Neural progenitor cell (in vitro differentiated cells): ENCODE data around the gene TAS2R16. TPM values are rescaled to one million over a fixed set of nuclear protein-coding genes. Genes with fewer than 3 reads are reported as not detected.
"Not testable (repeated sequence)": the region's sequence is repeated elsewhere in the genome, so short reads cannot be mapped to it uniquely, and the experiment has no call there.

Experiments
- DNase-seq: peaks from one replicate; pipeline ENCODE4 v3.0.0-alpha.2; 2016; ENCODE audit warnings: low spot score
- H2AFZ ChIP-seq: fragments of 200-600 bp; sonication (generic); replicated peaks from 2 replicates; pipeline ENCODE4 v1.6.1; 2016; ENCODE audit warnings: antibody characterized with exemption
- H3F3A ChIP-seq: fragments of 200-600 bp; sonication (generic); 2 replicates; pipeline ENCODE4 v1.6.1; 2016; ENCODE audit warnings: antibody characterized with exemption, low read depth
- H3K27ac ChIP-seq: fragments of 200-600 bp; sonication (generic); 2 replicates; pipeline ENCODE4 v1.5.1; 2016; ENCODE audit warnings: mild to moderate bottlenecking
- H3K27me3 ChIP-seq: fragments of 200-600 bp; sonication (generic); 2 replicates; pipeline ENCODE4 v1.6.1; 2016; ENCODE audit warnings: mild to moderate bottlenecking, moderate library complexity
- H3K36me3 ChIP-seq: fragments of 200-600 bp; sonication (generic); 2 replicates; pipeline ENCODE4 v1.5.1; 2016
- H3K4me1 ChIP-seq: fragments of 200-600 bp; sonication (generic); 2 replicates; pipeline ENCODE4 v1.6.1; 2016; ENCODE audit warnings: mixed run types
- H3K4me2 ChIP-seq: fragments of 200-600 bp; sonication (generic); 2 replicates; pipeline ENCODE4 v1.6.1; 2016
- H3K4me3 ChIP-seq: fragments of 200-600 bp; sonication (generic); 2 replicates; pipeline ENCODE4 v1.5.1; 2016
- H3K79me2 ChIP-seq: fragments of 200-600 bp; sonication (generic); 2 replicates; pipeline ENCODE4 v1.6.1; 2016; ENCODE audit warnings: low read depth
- H3K9ac ChIP-seq: fragments of 200-600 bp; sonication (generic); 2 replicates; pipeline ENCODE4 v1.6.1; 2016
- H3K9me3 ChIP-seq: fragments of 200-600 bp; sonication (generic); 2 replicates; pipeline ENCODE4 v1.5.1; 2016; ENCODE audit warnings: low read depth
- H4K20me1 ChIP-seq: fragments of 200-600 bp; sonication (generic); 2 replicates; pipeline ENCODE4 v1.6.1; 2016; ENCODE audit warnings: low read depth
- H3K27ac Mint-ChIP-seq: 3 replicates; pipeline ENCODE4 v1.8.0; 2021; ENCODE audit warnings: mixed read lengths
- H3K27me3 Mint-ChIP-seq: 2 replicates; pipeline ENCODE4 v1.8.0; 2022; ENCODE audit warnings: low read depth, mild to moderate bottlenecking, inconsistent platforms, moderate library complexity, mixed read lengths; ENCODE audit not compliant: insufficient read depth
- H3K36me3 Mint-ChIP-seq: 3 replicates; pipeline ENCODE4 v1.8.0; 2021; ENCODE audit warnings: mixed read lengths
- H3K4me1 Mint-ChIP-seq: 3 replicates; pipeline ENCODE4 v1.8.0; 2021; ENCODE audit warnings: mixed read lengths
- H3K4me3 Mint-ChIP-seq: 3 replicates; pipeline ENCODE4 v1.8.0; 2021; ENCODE audit warnings: mild to moderate bottlenecking, moderate library complexity, mixed read lengths
- H3K9me3 Mint-ChIP-seq: 3 replicates; pipeline ENCODE4 v1.8.0; 2020; ENCODE audit warnings: mixed read lengths
- CTCF ChIP-seq: fragments of 200-600 bp; sonication (generic); IDR thresholded peaks from 2 replicates; pipeline ENCODE4 v1.5.1; 2017; ENCODE audit warnings: antibody characterized with exemption, mild to moderate bottlenecking
- EZH2 ChIP-seq: fragments of 200-600 bp; sonication (generic); IDR thresholded peaks from 2 replicates; pipeline ENCODE4 v1.6.1; 2017; ENCODE audit warnings: antibody characterized with exemption, mild to moderate bottlenecking, moderate library complexity
- EZH2phosphoT487 ChIP-seq: fragments of 200-600 bp; sonication (generic); IDR thresholded peaks from 2 replicates; pipeline ENCODE4 v1.6.1; 2017; ENCODE audit warnings: antibody characterized with exemption
- total RNA-seq: library from RNA; depleted of rRNA; stranded (reverse); fragments of >200 nt; gene quantifications from 2 replicates; pipeline ENCODE4 v1.2.3, GENCODE V29; 2015; ENCODE audit warnings: low replicate concordance

The TAS2R16 gene
- total RNA-seq, 1 donor from 2014 or later, result not detected

GRCh38 chr7:122968389-122968788 is 27.1 kb downstream of the TAS2R16 start:
- Mint-ChIP-seq H3K4me1 (peaks cover 29% of the 10 kb centered on the region), H3K27me3 (no peaks in the 10 kb centered on the region), H3K36me3 (no peaks in the 10 kb centered on the region), H3K4me3 (no peak overlapping the region), H3K27ac (no peak overlapping the region), H3K9me3 (no peaks in the 10 kb centered on the region)
- DNase-seq, result no peak
- H3K27me3 ChIP-seq, result no peaks in the 10 kb centered on the region
- no peak overlapping the region for H3K9ac ChIP-seq
- no peaks in the 10 kb centered on the region for H3K36me3 ChIP-seq
- TF ChIP-seq EZH2phosphoT487 (no peak), CTCF (no peak), EZH2 (no peak)
- no peak overlapping the region for H3K27ac ChIP-seq
- no peaks in the 10 kb centered on the region for H3F3A ChIP-seq
- no peak overlapping the region for H2AFZ ChIP-seq
- H4K20me1 ChIP-seq, result no peaks in the 10 kb centered on the region
- no peaks in the 10 kb centered on the region for H3K4me1 ChIP-seq
- H3K4me3 ChIP-seq, result no peak overlapping the region
- H3K9me3 ChIP-seq, result no peaks in the 10 kb centered on the region
- H3K79me2 ChIP-seq, result no peaks in the 10 kb centered on the region
- no peak overlapping the region for H3K4me2 ChIP-seq

- no peaks in the 10 kb centered on the region for H3K36me3 Mint-ChIP-seq
- Histone ChIP-seq H3K9ac (no peak overlapping the region), H4K20me1 (no peaks in the 10 kb centered on the region), H3K4me3 (no peak overlapping the region), H3K27me3 (no peaks in the 10 kb centered on the region), H3K4me2 (no peak overlapping the region), H3K36me3 (no peaks in the 10 kb centered on the region), H3K27ac (no peak overlapping the region), H3K79me2 (no peaks in the 10 kb centered on the region), H3K4me1 (no peaks in the 10 kb centered on the region), H3F3A (no peaks in the 10 kb centered on the region), H2AFZ (peak overlapping the region; percentile 14), H3K9me3 (no peaks in the 10 kb centered on the region)
- no peaks in the 10 kb centered on the region for H3K9me3 Mint-ChIP-seq
- TF ChIP-seq EZH2phosphoT487 (no peak), CTCF (no peak), EZH2 (no peak)
- DNase-seq, result no peak
- peaks cover 2% of the 10 kb centered on the region for H3K27me3 Mint-ChIP-seq
- H3K27ac Mint-ChIP-seq, result no peak overlapping the region
- H3K4me1 Mint-ChIP-seq, result peaks cover 15% of the 10 kb centered on the region
- H3K4me3 Mint-ChIP-seq, result no peak overlapping the region
These were observed 30.2 kb downstream of the TAS2R16 start for GRCh38 chr7:122965306-122965705.

- not testable (repeated sequence) for DNase-seq, H3K4me1 Mint-ChIP-seq, H4K20me1 ChIP-seq, H2AFZ ChIP-seq, H3K79me2 ChIP-seq, H3K27ac ChIP-seq, H3K4me3 ChIP-seq, H3K36me3 Mint-ChIP-seq, H3K4me3 Mint-ChIP-seq, H3K27ac Mint-ChIP-seq, H3K27me3 ChIP-seq, H3K27me3 Mint-ChIP-seq, H3F3A ChIP-seq, H3K9ac ChIP-seq, H3K9me3 Mint-ChIP-seq, H3K9me3 ChIP-seq, H3K4me1 ChIP-seq, H3K4me2 ChIP-seq, H3K36me3 ChIP-seq
These were observed 41.8 kb downstream of the TAS2R16 start for GRCh38 chr7:122953678-122954077.

GRCh38 chr7:122951006-122951405 is 44.5 kb downstream of the TAS2R16 start:
- Histone ChIP-seq H3K79me2 (no peaks in the 10 kb centered on the region), H3K4me2 (no peak overlapping the region), H3K4me1 (no peaks in the 10 kb centered on the region), H2AFZ (no peak overlapping the region), H3F3A (no peaks in the 10 kb centered on the region), H3K27ac (no peak overlapping the region), H3K36me3 (no peaks in the 10 kb centered on the region), H3K27me3 (no peaks in the 10 kb centered on the region), H3K4me3 (no peak overlapping the region), H3K9me3 (no peaks in the 10 kb centered on the region), H4K20me1 (no peaks in the 10 kb centered on the region), H3K9ac (no peak overlapping the region)
- no peaks in the 10 kb centered on the region for H3K9me3 Mint-ChIP-seq
- no peaks in the 10 kb centered on the region for H3K4me1 Mint-ChIP-seq
- DNase-seq, result no peak
- H3K4me3 Mint-ChIP-seq, result no peak overlapping the region
- TF ChIP-seq CTCF (no peak), EZH2phosphoT487 (no peak), EZH2 (no peak)
- peaks cover 2% of the 10 kb centered on the region for H3K27me3 Mint-ChIP-seq
- H3K36me3 Mint-ChIP-seq, result no peaks in the 10 kb centered on the region
- H3K27ac Mint-ChIP-seq, result no peak overlapping the region
